ENCODE results near the gene ZNF215. TPM values are rescaled to one million over a fixed set of nuclear protein-coding genes. Genes with fewer than 3 reads are reported as not detected.

ZNF215 gene
- total RNA-seq, 3 donors from 2014 or later, result 3.0 to 7.5 (median 5.1) TPM

- intact Hi-C loops (cut with DNase I, micrococcal nuclease), result no loop called here
Observed at GRCh38 chr11:6979365-6979764, 53.1 kb downstream of the ZNF215 start.

GRCh38 chr11:6986487-6986886 is 60.3 kb downstream of the ZNF215 start:
- H3K4me3 ChIP-seq, result no peak overlapping the region
- TF ChIP-seq, protein P1, sequence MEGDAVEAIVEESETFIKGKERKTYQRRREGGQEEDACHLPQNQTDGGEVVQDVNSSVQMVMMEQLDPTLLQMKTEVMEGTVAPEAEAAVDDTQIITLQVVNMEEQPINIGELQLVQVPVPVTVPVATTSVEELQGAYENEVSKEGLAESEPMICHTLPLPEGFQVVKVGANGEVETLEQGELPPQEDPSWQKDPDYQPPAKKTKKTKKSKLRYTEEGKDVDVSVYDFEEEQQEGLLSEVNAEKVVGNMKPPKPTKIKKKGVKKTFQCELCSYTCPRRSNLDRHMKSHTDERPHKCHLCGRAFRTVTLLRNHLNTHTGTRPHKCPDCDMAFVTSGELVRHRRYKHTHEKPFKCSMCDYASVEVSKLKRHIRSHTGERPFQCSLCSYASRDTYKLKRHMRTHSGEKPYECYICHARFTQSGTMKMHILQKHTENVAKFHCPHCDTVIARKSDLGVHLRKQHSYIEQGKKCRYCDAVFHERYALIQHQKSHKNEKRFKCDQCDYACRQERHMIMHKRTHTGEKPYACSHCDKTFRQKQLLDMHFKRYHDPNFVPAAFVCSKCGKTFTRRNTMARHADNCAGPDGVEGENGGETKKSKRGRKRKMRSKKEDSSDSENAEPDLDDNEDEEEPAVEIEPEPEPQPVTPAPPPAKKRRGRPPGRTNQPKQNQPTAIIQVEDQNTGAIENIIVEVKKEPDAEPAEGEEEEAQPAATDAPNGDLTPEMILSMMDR (IDR thresholded peaks at IDR 0.05), result no peak
- ATAC-seq (no peak), DNase-seq (no peak)
- intact Hi-C loops (cut with DNase I, micrococcal nuclease), result no loop called here
- no peaks in the 10 kb centered on the region for H3K4me1 ChIP-seq (ENCODE audit: low read depth)
- no peaks in the 10 kb centered on the region for H3K9me3 ChIP-seq
- H3K36me3 ChIP-seq (ENCODE audit: low read depth), result no peaks in the 10 kb centered on the region

More at GRCh38 chr11:6979365-6979764, 53.1 kb downstream of the ZNF215 start:
- H3K36me3 ChIP-seq (ENCODE audit: low read depth), result no peaks in the 10 kb centered on the region
- DNase-seq, result no peak
- H3K4me3 ChIP-seq, result no peak overlapping the region
- H3K9me3 ChIP-seq, result no peaks in the 10 kb centered on the region
- no peak for ATAC-seq
- TF ChIP-seq, protein P1 (IDR thresholded peaks at IDR 0.05), result no peak
- H3K4me1 ChIP-seq (ENCODE audit: low read depth), result no peaks in the 10 kb centered on the region

GRCh38 chr11:6988506-6988905 is 62.3 kb downstream of the ZNF215 start:
- Histone ChIP-seq H3K9me3 (no peaks in the 10 kb centered on the region), H3K4me3 (no peak overlapping the region), H3K36me3 (ENCODE audit: low read depth) (no peaks in the 10 kb centered on the region), H3K4me1 (ENCODE audit: low read depth) (no peaks in the 10 kb centered on the region)
- no peak for ATAC-seq
- DNase-seq, result no peak
- intact Hi-C loops (cut with DNase I, micrococcal nuclease), result no loop called here
- TF ChIP-seq, protein P1 (IDR thresholded peaks at IDR 0.05), result no peak

DNA sequence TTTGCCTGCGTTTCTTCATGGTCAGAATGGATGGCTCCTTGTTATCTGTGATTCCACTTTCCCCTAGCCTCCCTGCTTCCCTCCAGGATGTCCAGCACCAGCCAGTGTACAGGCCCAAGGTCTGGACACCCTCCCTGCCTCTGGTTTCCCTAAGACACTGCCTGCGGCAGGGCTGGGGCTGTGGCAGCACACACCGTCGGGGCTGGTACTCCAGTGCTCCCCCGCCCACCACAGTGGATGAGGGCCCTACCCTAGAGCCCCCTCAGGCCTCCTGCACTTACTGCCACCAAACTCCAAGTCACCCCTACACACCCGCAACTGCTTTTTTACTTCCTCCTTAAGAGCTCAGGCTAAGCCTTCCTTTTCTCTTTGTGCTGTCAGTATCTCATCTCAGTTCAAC is 65.0 kb downstream of the ZNF215 start:
- no peaks in the 10 kb centered on the region for H3K9me3 ChIP-seq
- TF ChIP-seq, protein P1 (IDR thresholded peaks at IDR 0.05), result no peak
- intact Hi-C loops (cut with DNase I, micrococcal nuclease), result no loop called here

GRCh38 chr11:6992026-6992425 is 65.8 kb downstream of the ZNF215 start:
- intact Hi-C loops (cut with DNase I, micrococcal nuclease), result no loop called here
- DNase-seq, result no peak
- no peaks in the 10 kb centered on the region for H3K9me3 ChIP-seq

More for the DNA sequence above, 65.0 kb downstream of the ZNF215 start:
- H3K4me3 ChIP-seq, result no peak overlapping the region
- no peak for DNase-seq
- ATAC-seq, result no peak
- no peaks in the 10 kb centered on the region for H3K4me1 ChIP-seq (ENCODE audit: low read depth)
- no peaks in the 10 kb centered on the region for H3K36me3 ChIP-seq (ENCODE audit: low read depth)

More at GRCh38 chr11:6992026-6992425, 65.8 kb downstream of the ZNF215 start:
- Histone ChIP-seq H3K4me1 (ENCODE audit: low read depth) (no peaks in the 10 kb centered on the region), H3K4me3 (no peak overlapping the region), H3K36me3 (ENCODE audit: low read depth) (no peaks in the 10 kb centered on the region)
- TF ChIP-seq, protein P1 (IDR thresholded peaks at IDR 0.05), result no peak
- no peak for ATAC-seq
